SK-N-MC (cell line): ENCODE results near the gene SWI5.

ENCODE experiments used
- EZH2 ChIP-seq: fragments of 200-600 bp; sonication (generic); IDR thresholded peaks from one replicate; pipeline ENCODE4 v1.6.1; 2017; ENCODE audit warnings: antibody characterized with exemption
- POLR2AphosphoS5 ChIP-seq: IDR thresholded peaks from 2 replicates; pipeline ENCODE4 v1.6.1; 2012; ENCODE audit warnings: mild to moderate bottlenecking, low read depth, low read length, borderline replicate concordance

DNA sequence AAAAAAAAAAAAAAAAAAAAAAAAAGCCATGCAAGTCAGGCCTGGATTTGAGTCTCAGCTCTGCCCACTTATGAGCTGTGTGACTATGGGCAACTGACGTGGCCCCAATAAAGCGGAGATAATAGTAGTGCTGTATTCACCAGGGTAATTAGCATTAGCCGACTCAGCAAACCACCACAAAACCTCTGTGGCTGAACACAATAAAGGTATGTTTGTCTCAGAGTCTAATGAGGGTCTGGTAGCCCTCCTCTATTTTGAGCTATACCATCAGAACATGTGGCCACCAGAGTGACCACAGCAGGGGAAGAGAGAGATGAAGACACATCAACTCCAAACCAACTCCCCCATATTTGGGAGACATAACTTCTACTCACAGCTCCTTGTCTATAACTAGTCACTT is 15.9 kb downstream of the SWI5 start:
- TF ChIP-seq POLR2AphosphoS5 (no peak), EZH2 (no peak)
